ENCODE measurements around the gene CAST.

The CAST gene

DNA sequence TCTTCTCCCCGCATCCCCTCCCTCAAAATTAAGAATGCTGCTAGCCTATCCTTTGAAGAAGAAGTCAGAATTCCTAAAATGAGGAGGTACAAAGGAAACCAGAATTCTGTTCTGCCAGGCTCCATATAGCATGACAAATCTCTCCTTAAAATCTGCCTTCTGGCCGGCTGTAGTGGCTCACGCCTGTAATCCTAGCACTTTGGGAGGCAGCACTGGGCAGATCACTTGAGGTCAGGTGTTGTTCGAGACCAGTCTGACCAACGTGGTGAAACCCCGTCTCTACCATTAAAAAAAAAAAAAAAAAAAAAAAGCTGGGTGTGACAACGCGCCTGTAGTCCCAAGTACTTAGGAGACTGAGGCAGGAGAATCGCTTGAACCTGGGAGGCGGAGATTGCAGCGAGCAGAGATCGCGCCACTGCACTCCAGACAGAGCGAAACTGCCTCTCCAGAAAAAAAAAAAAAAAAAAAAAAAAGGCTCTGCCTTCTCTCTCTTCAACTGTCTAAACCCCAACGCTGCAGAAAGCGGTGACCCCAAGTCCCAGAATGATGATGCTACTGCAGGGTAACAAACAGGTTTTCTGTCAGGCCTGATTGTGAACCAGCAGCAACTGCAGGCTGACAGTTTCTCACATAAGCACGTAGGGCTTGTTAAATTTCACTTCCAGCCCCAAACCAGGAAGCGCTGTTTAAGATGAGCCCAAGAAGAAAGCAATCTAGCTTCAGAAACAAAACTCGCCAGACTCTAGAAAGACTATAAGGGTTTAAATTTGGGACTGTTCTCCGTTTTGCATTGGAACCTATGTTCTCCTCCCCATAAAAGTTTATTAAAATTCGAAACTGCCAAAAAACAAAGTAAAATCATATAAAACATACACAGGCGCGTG is 963 bp upstream of the CAST start:
- peak; percentile 39 for DNase-seq
- H3K27ac ChIP-seq, result no peak overlapping the region; the same call in 1 of the 2 replicates
- H3K27me3 ChIP-seq (ENCODE audit: insufficient read depth, low read depth, severe bottlenecking), result no peaks in the 10 kb centered on the region

DNA sequence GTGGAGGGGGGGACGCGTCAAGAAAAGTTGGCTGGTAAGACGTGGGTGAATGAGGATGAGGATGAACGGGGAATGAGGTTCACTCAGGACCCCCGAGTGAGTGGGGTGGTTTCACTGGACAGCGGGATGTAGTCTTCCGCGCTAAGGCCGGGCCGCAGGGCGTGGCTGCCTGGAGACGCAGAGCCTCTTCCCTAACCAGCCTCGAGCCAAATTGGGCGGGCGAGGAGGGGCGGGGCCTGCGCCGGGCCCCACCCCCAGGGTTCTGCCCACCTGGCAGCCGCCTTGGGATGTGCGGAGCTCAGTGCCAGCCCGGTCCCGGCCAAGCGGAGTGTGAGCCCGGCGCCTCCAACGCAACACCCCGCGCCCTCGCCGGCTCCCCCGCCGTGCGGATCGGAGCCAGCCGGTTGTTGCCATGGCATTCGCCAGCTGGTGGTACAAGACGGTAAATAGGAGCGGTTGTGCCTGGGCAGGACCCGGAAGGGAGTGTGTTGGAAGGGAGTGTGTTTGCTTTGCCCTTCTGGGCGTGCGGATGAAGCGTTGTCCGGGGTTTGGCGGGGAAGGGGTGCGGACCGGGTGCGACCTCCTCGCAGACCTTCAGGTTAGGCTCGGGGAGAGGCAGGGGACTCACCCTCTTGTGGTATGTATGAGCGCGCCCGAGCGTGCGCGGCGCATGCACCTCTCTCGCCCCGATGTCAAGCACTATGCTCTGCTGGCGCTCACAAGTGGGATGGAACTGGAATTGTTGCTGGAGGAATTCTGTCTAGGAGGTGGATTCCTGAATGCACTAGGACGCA is 746 bp downstream of the CAST start:
- no peaks in the 10 kb centered on the region for H3K36me3 ChIP-seq
- peak overlapping the region; percentile 88 for H3K4me3 ChIP-seq (ENCODE audit: low read depth, low read length)
- DNase-seq, result peak; percentile 81
- TF ChIP-seq, protein P1, sequence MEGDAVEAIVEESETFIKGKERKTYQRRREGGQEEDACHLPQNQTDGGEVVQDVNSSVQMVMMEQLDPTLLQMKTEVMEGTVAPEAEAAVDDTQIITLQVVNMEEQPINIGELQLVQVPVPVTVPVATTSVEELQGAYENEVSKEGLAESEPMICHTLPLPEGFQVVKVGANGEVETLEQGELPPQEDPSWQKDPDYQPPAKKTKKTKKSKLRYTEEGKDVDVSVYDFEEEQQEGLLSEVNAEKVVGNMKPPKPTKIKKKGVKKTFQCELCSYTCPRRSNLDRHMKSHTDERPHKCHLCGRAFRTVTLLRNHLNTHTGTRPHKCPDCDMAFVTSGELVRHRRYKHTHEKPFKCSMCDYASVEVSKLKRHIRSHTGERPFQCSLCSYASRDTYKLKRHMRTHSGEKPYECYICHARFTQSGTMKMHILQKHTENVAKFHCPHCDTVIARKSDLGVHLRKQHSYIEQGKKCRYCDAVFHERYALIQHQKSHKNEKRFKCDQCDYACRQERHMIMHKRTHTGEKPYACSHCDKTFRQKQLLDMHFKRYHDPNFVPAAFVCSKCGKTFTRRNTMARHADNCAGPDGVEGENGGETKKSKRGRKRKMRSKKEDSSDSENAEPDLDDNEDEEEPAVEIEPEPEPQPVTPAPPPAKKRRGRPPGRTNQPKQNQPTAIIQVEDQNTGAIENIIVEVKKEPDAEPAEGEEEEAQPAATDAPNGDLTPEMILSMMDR (IDR thresholded peaks at IDR 0.05; ENCODE audit: low read depth, low read length), result no peak
- peak overlapping the region; percentile 6; the same call in 1 of the 2 replicates for H3K27ac ChIP-seq
- H3K27me3 ChIP-seq (ENCODE audit: insufficient read depth, low read depth, severe bottlenecking), result no peaks in the 10 kb centered on the region
- no peaks in the 10 kb centered on the region for H3K9me3 ChIP-seq (ENCODE audit: severe bottlenecking)

More for the DNA sequence above, 963 bp upstream of the CAST start:
- TF ChIP-seq, protein P1 (IDR thresholded peaks at IDR 0.05; ENCODE audit: low read depth, low read length), result no peak
- no peaks in the 10 kb centered on the region for H3K9me3 ChIP-seq (ENCODE audit: severe bottlenecking)
- H3K4me3 ChIP-seq (ENCODE audit: low read depth, low read length), result peak overlapping the region; percentile 88
- no peaks in the 10 kb centered on the region for H3K36me3 ChIP-seq

DNA sequence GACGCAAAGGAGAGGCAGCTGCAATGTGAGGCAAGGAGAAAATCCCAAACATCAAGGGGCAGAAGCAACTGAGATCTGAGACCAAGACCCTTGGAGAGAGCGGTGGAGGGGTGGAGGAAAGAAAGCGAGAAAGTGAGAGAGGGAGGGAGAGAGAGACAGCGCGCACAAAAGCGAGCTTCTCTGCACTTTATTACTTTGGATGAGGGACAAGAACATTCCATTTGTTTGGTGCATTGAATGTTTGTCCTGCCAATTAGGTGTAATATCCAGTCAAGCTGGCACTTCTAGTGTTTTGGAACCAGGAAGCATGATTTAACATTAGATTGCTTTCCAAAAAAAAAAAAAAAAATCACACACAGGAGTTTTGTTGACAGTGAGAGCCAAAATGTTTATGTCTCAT is 1.4 kb downstream of the CAST start:
- no peaks in the 10 kb centered on the region for H3K36me3 ChIP-seq
- H3K9me3 ChIP-seq (ENCODE audit: severe bottlenecking), result no peaks in the 10 kb centered on the region
- peak overlapping the region; percentile 88 for H3K4me3 ChIP-seq (ENCODE audit: low read depth, low read length)
- no peak for DNase-seq
- H3K27ac ChIP-seq, result no peak overlapping the region
- TF ChIP-seq, protein P1 (IDR thresholded peaks at IDR 0.05; ENCODE audit: low read depth, low read length), result no peak
- H3K27me3 ChIP-seq (ENCODE audit: insufficient read depth, low read depth, severe bottlenecking), result no peaks in the 10 kb centered on the region

DNA sequence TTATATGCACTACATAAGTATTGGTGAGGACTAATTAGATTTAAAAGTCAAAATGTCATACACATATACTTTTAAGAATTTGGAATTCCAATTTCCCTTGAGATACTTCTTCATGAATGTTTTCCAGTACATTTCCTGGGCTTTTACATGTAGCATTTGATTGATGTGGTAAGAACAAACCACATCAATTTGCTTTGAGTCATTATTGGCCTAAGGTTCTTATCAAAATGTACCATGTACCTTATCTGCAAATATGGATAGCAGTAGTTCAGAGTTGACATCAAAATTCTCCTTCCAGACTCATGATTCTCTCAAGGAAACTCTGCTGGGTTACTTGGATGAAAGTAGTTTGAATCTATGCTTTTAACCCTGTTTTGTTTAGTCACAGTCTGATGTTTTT is 2.5 kb downstream of the CAST start:
- no peak for DNase-seq
- TF ChIP-seq, protein P1 (IDR thresholded peaks at IDR 0.05; ENCODE audit: low read depth, low read length), result no peak
- Histone ChIP-seq H3K4me3 (ENCODE audit: low read depth, low read length) (no peak overlapping the region), H3K27me3 (ENCODE audit: insufficient read depth, low read depth, severe bottlenecking) (no peaks in the 10 kb centered on the region), H3K36me3 (no peaks in the 10 kb centered on the region), H3K9me3 (ENCODE audit: severe bottlenecking) (no peaks in the 10 kb centered on the region), H3K27ac (no peak overlapping the region)

DNA sequence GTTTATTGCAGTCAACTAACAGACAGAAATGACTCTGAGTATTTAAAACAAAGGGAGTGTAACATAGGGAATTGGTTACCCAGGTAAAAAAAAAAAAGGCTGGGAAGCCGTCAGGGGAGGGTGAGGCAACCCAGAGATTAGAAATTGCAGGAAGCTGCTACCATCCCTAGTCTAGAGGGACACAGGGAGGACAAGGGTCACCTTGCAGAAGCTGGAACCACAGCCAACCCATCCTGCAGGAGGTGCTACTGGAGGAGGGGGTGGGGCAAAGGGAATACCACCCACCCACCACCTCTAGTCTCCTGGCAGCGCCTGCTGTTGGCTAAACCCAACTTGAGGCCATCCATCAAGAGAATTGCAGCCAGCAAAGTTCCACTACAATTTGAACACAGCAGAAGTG is 6.5 kb downstream of the CAST start:
- H3K27ac ChIP-seq, result no peak overlapping the region
- TF ChIP-seq, protein P1 (IDR thresholded peaks at IDR 0.05; ENCODE audit: low read depth, low read length), result no peak
- no peak for DNase-seq

More for the DNA sequence above, 6.5 kb downstream of the CAST start:
- Histone ChIP-seq H3K9me3 (ENCODE audit: severe bottlenecking) (no peaks in the 10 kb centered on the region), H3K36me3 (no peaks in the 10 kb centered on the region), H3K4me3 (ENCODE audit: low read depth, low read length) (no peak overlapping the region), H3K27me3 (ENCODE audit: insufficient read depth, low read depth, severe bottlenecking) (no peaks in the 10 kb centered on the region)

Measured in WERI-Rb-1 (cell line).